ENCODE results near the gene PSD. TPM values are rescaled to one million over a fixed set of nuclear protein-coding genes. Genes with fewer than 3 reads are reported as not detected.

Gene PSD
- total RNA-seq, 4 donors from 2014 or later: 88.0 to 268 (median 108) TPM

DNA sequence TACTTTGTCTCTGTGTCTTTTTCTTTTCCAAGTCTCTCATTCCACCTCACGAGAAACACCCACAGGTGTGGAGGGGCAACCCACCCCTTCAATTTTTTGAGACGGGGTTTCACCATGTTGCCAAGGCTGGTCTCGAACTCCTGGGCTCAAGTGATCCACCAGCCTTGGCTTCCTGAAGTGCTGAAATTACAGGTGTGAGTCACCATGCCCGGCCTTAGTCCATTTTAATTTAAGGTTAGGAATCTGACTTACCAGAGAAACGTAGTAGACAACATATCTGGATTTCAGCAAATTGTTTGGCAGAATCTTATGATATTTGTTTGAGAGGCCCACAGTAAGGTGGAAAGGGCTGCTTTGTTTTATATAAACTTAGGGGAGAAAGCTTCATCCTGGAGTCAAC, 26.3 kb downstream of the PSD start:
- intact Hi-C loops (cut with DNase I): loop anchor here (5.0 kb wide), 3 partner anchors 85 to 190 kb away; no protein-coding TSS in a partner anchor
- no peak for DNase-seq (ENCODE audit: extremely low spot score)
- WGBS: 82% methylated on average over 5 of the region's 5 CpGs
- TF ChIP-seq EP300 (IDR thresholded peaks at IDR 0.05) (no peak), POLR2AphosphoS5 (IDR thresholded peaks at IDR 0.05) (no peak), POLR2A (IDR thresholded peaks at IDR 0.05; ENCODE audit: low read depth) (no peak)
- TF ChIP-seq, protein P1, sequence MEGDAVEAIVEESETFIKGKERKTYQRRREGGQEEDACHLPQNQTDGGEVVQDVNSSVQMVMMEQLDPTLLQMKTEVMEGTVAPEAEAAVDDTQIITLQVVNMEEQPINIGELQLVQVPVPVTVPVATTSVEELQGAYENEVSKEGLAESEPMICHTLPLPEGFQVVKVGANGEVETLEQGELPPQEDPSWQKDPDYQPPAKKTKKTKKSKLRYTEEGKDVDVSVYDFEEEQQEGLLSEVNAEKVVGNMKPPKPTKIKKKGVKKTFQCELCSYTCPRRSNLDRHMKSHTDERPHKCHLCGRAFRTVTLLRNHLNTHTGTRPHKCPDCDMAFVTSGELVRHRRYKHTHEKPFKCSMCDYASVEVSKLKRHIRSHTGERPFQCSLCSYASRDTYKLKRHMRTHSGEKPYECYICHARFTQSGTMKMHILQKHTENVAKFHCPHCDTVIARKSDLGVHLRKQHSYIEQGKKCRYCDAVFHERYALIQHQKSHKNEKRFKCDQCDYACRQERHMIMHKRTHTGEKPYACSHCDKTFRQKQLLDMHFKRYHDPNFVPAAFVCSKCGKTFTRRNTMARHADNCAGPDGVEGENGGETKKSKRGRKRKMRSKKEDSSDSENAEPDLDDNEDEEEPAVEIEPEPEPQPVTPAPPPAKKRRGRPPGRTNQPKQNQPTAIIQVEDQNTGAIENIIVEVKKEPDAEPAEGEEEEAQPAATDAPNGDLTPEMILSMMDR (IDR thresholded peaks at IDR 0.05): no peak
- Histone ChIP-seq H3K36me3 (peaks cover 0 to 9% (median 7%) of the 10 kb centered on the region in 4 donors), H3K9me3 (no peaks in the 10 kb centered on the region), H3K4me3 (no peak overlapping the region), H3K27me3 (no peaks in the 10 kb centered on the region), H3K4me1 (peaks cover 20 to 36% (median 34%) of the 10 kb centered on the region in 4 donors), H3K27ac (replicated peaks in 1 of 4) (no peak overlapping the region)

DNA sequence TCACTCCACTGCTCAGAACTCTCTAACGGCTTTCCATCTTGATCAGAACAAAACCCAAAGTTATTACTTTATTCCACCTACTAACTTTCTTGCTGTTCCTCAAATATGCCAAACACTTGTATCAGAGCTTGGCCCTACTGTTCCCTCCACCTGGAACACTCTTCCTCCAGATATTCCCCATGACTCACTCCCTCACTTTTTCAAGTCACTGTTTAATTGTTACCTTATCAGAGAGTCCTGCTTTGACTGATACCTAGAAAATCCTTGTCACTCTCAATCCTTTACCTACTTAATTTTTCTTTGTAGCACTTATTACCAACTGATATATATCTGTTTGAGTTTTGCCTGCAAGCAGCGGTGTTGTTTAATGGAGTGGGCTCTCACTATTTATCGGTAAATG, 28.7 kb downstream of the PSD start:
- TF ChIP-seq, protein P1 (IDR thresholded peaks at IDR 0.05): no peak
- TF ChIP-seq POLR2A (IDR thresholded peaks at IDR 0.05; ENCODE audit: low read depth) (no peak), POLR2AphosphoS5 (IDR thresholded peaks at IDR 0.05) (no peak), EP300 (IDR thresholded peaks at IDR 0.05) (no peak)
- Histone ChIP-seq H3K36me3 (no peaks in the 10 kb centered on the region), H3K4me3 (no peak overlapping the region), H3K4me1 (peaks cover 6 to 24% (median 21%) of the 10 kb centered on the region in 4 donors), H3K27me3 (no peaks in the 10 kb centered on the region), H3K27ac (replicated peaks in 1 of 4) (no peak overlapping the region), H3K9me3 (no peaks in the 10 kb centered on the region)
- intact Hi-C loops (cut with DNase I): loop anchor here (5.0 kb wide), 3 partner anchors 87 to 192 kb away; no protein-coding TSS in a partner anchor
- no peak for DNase-seq (ENCODE audit: extremely low spot score)
- WGBS: 93% methylated on average over 3 of the region's 3 CpGs

DNA sequence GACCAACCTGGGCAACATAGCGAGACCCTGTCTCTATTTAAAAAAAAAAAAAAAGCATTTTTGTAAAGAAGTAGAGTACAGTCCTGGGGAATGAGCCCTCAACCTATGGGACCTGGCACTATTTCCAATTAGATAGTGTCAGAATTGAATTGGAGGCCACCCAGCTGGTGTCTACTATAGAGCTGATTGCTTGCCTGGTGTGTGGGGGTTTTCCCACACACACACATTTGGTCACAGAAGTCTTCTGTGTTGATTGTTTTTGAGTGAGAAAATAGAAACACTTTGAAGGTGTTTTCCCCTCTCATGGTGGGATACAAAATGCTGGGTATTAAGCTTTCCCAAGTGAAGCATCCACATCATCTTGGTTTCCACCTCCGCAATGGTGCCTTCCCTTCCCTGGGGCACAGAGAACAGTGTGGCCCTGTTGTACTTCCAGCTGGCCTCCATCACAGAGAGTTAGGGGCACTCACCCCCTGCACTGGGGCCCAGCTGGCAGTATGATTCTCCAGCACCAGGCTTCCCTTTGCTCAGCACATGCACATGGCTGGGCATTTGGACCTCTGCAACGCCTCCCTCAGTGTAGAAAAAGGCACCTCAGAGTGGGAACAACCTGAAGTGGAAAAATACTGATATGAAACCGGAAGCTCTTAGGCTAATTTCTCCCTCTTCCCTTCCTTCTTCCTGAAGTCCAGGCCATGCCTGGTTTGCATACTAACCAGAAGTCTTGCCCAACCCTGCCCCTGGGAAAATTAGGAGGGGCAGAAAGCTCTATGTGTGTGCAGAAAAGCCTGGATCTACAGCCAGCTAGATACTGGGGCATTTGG, 33.8 kb downstream of the PSD start:
- Histone ChIP-seq H3K36me3 (peaks cover 22 to 37% (median 34%) of the 10 kb centered on the region in 4 donors), H3K27me3 (no peaks in the 10 kb centered on the region), H3K4me1 (peaks cover 0 to 14% (median 8%) of the 10 kb centered on the region in 4 donors), H3K27ac (replicated peaks in 1 of 4) (peak overlapping the region in 1 of 4 donors; percentile 16), H3K9me3 (no peaks in the 10 kb centered on the region), H3K4me3 (no peak overlapping the region)
- TF ChIP-seq EP300 (IDR thresholded peaks at IDR 0.05) (no peak), POLR2AphosphoS5 (IDR thresholded peaks at IDR 0.05) (no peak), POLR2A (IDR thresholded peaks at IDR 0.05; ENCODE audit: low read depth) (no peak)
- TF ChIP-seq, protein P1 (IDR thresholded peaks at IDR 0.05): no peak
- DNase-seq (ENCODE audit: extremely low spot score): no peak
- WGBS: 76% methylated on average over 3 of the region's 4 CpGs
- intact Hi-C loops (cut with DNase I): no loop called here

DNA sequence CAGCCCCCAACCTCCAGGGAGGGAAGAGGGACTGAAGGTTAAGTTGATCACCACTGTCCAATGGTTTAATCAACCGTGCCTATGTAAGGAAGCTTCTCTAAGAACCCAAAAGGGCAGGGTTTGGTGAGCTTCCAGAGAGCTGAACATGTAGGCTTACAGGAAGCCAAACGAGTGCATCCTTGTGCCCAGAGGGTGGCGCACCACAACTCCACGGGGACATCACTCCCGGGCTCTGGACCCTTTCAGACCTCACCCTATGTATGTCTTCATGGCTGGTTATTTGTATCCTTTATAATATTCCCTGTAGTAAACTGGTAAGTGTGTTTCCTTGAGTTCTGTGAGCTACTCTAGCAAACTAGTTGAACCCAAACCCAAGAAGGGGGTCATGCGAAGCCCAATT, 34.5 kb downstream of the PSD start:
- no peaks in the 10 kb centered on the region for H3K27me3 ChIP-seq
- peaks cover 29 to 45% (median 41%) of the 10 kb centered on the region in 4 donors for H3K36me3 ChIP-seq
- no peak for DNase-seq (ENCODE audit: extremely low spot score)
- no peaks in the 10 kb centered on the region for H3K9me3 ChIP-seq
- no peak for TF ChIP-seq POLR2AphosphoS5 (IDR thresholded peaks at IDR 0.05)
- TF ChIP-seq, protein P1 (IDR thresholded peaks at IDR 0.05): peak in 1 of 3 experiments; percentile 16
- 44% methylated on average over 5 of the region's 6 CpGs for WGBS
- no peak overlapping the region for H3K4me3 ChIP-seq
- peaks cover 0 to 14% (median 8%) of the 10 kb centered on the region in 4 donors for H3K4me1 ChIP-seq
- intact Hi-C loops (cut with DNase I): no loop called here
- no peak overlapping the region for H3K27ac ChIP-seq (replicated peaks in 1 of 4)
